Uterus (tissue), 4 donors: Measurements from ENCODE around the gene JARID2. TPM values are rescaled to one million over a fixed set of nuclear protein-coding genes. Genes with fewer than 3 reads are reported as not detected.
A peak's percentile ranks its signal among the peaks of the same experiment; 100 is the strongest.

ENCODE experiments used
- DNase-seq, 2 donors: peaks; one replicate each; pipeline ENCODE4 v3.0.0-alpha.2; 2019 to 2020
- H3K27ac ChIP-seq, 2 donors: fragments of 200-600 bp; sonication (generic); 1 replicate in 1 of 2; 2 replicates in 1 of 2; pipeline ENCODE4 v1.5.1; 2016 to 2018
- H3K27me3 ChIP-seq, 2 donors: fragments of 200-600 bp; sonication (generic); one replicate each; pipeline ENCODE4 v1.5.1; 2018 to 2019; ENCODE audit warnings: control low read depth in 1 of 2
- H3K36me3 ChIP-seq, 2 donors: fragments of 200-600 bp; sonication (generic); one replicate each; pipeline ENCODE4 v1.5.1; 2019; ENCODE audit warnings: control low read depth in 1 of 2
- H3K4me1 ChIP-seq, 2 donors: fragments of 200-600 bp; sonication (generic); one replicate each; pipeline ENCODE4 v1.5.1; 2018 to 2019; ENCODE audit warnings: control low read depth in 1 of 2
- H3K4me3 ChIP-seq, 2 donors: fragments of 200-600 bp; sonication (generic); 1 replicate in 1 of 2; 2 replicates in 1 of 2; pipeline ENCODE4 v1.5.1; 2018 to 2019; ENCODE audit warnings: mild to moderate bottlenecking in 1 of 2
- H3K9me3 ChIP-seq, 2 donors: fragments of 200-600 bp; sonication (generic); one replicate each; pipeline ENCODE4 v1.5.1; 2019; ENCODE audit warnings: control low read depth in 1 of 2
- CTCF ChIP-seq, 4 experiments: fragments of 200-600 bp in 2 of 4; fragments of 450-650 bp in 2 of 4; sonication (generic) in 2 of 4; IDR thresholded peaks; one replicate each; pipeline ENCODE4 v1.5.1; 2016 to 2019; ENCODE audit warnings: antibody characterized with exemption in 4 of 4, mild to moderate bottlenecking in 2 of 4, moderate library complexity in 1 of 4
- POLR2A ChIP-seq, 2 donors: fragments of 450-650 bp; IDR thresholded peaks; one replicate each; pipeline ENCODE4 v1.6.1; 2016; ENCODE audit warnings: antibody characterized with exemption in 2 of 2, mild to moderate bottlenecking in 1 of 2, moderate library complexity in 1 of 2
- intact Hi-C: fragments of 100-400 bp; cut with DNase I; formaldehyde crosslinking; loops from one replicate; pipeline ENCODE4 v1.15.1; 2023; ENCODE audit warnings: low total_unique reads
- total RNA-seq, 4 donors: library from RNA; depleted of rRNA in 3 of 4; stranded (reverse); fragments of >200 nt in 3 of 4; gene quantifications; one replicate each; pipeline versions ENCODE4 v1.1.0 to v1.2.4, GENCODE V29; 2014 to 2023
- donor health status: DM: yes; HTN: yes; CAD: no.

Gene JARID2
- total RNA-seq, 4 donors from 2014 or later = 2.6 to 15.8 (median 8.0) TPM

- peak in 1 of 2 donors; percentile 9 for DNase-seq
- TF ChIP-seq CTCF (IDR thresholded peaks at IDR 0.05) (no peak), POLR2A (IDR thresholded peaks at IDR 0.05) (no peak)
- Histone ChIP-seq H3K27ac (no peak overlapping the region), H3K9me3 (no peaks in the 10 kb centered on the region), H3K4me3 (no peak overlapping the region), H3K36me3 (no peaks in the 10 kb centered on the region), H3K4me1 (no peaks in the 10 kb centered on the region), H3K27me3 (no peaks in the 10 kb centered on the region)
- intact Hi-C loops = no loop called here
These were observed 277.1 kb downstream of the JARID2 start for GRCh38 chr6:15522856-15523529.

- Histone ChIP-seq H3K27me3 (no peaks in the 10 kb centered on the region), H3K4me3 (no peak overlapping the region), H3K9me3 (no peaks in the 10 kb centered on the region), H3K4me1 (no peaks in the 10 kb centered on the region), H3K36me3 (no peaks in the 10 kb centered on the region), H3K27ac (no peak overlapping the region)
- DNase-seq = peak in 1 of 2 donors; percentile 13
- intact Hi-C loops = no loop called here
- TF ChIP-seq CTCF (IDR thresholded peaks at IDR 0.05) (no peak), POLR2A (IDR thresholded peaks at IDR 0.05) (no peak)
These were observed 278.1 kb downstream of the JARID2 start for GRCh38 chr6:15523679-15524630.

DNA sequence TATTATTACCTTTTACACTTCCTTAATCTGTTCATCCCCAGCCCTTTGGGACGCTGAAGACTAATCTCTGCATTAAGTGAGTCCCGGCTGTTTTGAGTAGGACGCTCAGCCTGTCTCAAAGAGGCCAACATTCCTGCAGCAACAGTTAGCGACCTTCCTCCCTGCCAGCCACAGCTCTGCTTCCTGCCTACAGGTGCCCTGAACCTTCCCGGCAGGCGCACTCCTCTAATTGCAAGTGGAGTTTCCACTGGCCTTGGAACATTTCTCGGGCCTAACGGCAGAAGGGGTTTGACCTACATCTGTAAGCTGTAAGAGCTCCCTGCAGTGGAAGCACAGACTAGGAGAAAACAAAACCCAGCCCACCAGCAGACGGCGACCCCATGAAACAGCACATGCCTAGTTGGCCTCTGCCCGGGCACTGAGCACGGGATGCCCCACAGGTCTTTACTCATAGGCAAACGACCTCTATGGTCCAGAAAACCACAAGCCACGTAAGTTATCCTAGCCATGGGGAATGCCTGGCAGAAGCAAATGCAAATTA lies 279.1 kb downstream of the JARID2 start:
- intact Hi-C loops = no loop called here
- DNase-seq = no peak
- TF ChIP-seq POLR2A (IDR thresholded peaks at IDR 0.05) (no peak), CTCF (IDR thresholded peaks at IDR 0.05) (no peak)
- H3K4me3 ChIP-seq = no peak overlapping the region
- no peaks in the 10 kb centered on the region for H3K4me1 ChIP-seq
- H3K27ac ChIP-seq = no peak overlapping the region
- no peaks in the 10 kb centered on the region for H3K36me3 ChIP-seq
- no peaks in the 10 kb centered on the region for H3K27me3 ChIP-seq
- no peaks in the 10 kb centered on the region for H3K9me3 ChIP-seq

GRCh38 chr6:15526212-15526701 lies 280.4 kb downstream of the JARID2 start:
- Histone ChIP-seq H3K27ac (no peak overlapping the region), H3K36me3 (no peaks in the 10 kb centered on the region), H3K9me3 (no peaks in the 10 kb centered on the region), H3K4me3 (no peak overlapping the region), H3K27me3 (no peaks in the 10 kb centered on the region), H3K4me1 (no peaks in the 10 kb centered on the region)
- DNase-seq = no peak
- no peak for TF ChIP-seq POLR2A (IDR thresholded peaks at IDR 0.05)
- no peak for TF ChIP-seq CTCF (IDR thresholded peaks at IDR 0.05)
- intact Hi-C loops = no loop called here
